Epidermal melanocyte (primary cell): ENCODE data around the gene TPBG.

Source experiments
- DNase-seq: peaks from one replicate; pipeline ENCODE4 v3.0.0; 2011; ENCODE audit warnings: low spot score; ENCODE audit not compliant: insufficient read length

Gene TPBG, protein sequence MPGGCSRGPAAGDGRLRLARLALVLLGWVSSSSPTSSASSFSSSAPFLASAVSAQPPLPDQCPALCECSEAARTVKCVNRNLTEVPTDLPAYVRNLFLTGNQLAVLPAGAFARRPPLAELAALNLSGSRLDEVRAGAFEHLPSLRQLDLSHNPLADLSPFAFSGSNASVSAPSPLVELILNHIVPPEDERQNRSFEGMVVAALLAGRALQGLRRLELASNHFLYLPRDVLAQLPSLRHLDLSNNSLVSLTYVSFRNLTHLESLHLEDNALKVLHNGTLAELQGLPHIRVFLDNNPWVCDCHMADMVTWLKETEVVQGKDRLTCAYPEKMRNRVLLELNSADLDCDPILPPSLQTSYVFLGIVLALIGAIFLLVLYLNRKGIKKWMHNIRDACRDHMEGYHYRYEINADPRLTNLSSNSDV

DNA sequence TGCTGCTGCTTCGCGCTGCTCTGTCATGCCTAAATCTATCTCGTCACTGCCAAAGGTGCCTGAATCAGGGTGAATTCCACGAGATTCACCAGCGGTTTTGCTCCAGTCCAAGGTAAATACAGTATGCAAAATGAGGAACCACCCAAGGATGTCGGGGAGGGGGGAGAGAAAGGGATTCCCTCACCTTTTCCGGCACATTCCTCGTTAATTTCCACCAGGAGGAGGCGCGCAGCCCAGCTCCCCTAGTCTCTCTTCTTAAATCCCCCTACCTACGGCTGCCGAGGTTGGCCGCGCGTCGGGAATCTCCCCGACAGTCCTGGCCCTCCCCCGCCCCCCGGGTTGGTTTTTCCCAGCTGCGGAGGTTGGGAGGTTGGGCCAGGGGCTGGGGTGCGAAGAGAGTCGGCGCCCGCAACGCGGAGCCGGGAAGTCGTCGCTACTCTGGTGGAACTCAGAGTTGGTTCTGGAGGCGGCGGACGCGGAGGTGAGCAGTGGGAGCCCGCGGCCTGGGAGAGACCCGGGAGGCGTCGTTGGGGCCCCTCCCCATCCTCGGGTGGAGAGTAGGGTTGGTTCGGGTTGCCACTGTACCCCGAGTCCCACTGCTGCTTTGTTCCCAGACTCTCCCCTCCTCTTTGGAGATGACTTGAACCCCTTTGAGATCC is at the start of gene TPBG:
TPBG (plus strand) TSS at position 390 of the 659 bp plus-strand sequence. CDS start 1,145 bp downstream, outside the sequence.
- DNase-seq, result peak; percentile 51

- no peak for DNase-seq
These were observed 41.2 kb upstream of the TPBG start for GRCh38 chr6:82322386-82322785.

- no peak for DNase-seq
These were observed 33.9 kb upstream of the TPBG start for GRCh38 chr6:82329766-82330165.

DNA sequence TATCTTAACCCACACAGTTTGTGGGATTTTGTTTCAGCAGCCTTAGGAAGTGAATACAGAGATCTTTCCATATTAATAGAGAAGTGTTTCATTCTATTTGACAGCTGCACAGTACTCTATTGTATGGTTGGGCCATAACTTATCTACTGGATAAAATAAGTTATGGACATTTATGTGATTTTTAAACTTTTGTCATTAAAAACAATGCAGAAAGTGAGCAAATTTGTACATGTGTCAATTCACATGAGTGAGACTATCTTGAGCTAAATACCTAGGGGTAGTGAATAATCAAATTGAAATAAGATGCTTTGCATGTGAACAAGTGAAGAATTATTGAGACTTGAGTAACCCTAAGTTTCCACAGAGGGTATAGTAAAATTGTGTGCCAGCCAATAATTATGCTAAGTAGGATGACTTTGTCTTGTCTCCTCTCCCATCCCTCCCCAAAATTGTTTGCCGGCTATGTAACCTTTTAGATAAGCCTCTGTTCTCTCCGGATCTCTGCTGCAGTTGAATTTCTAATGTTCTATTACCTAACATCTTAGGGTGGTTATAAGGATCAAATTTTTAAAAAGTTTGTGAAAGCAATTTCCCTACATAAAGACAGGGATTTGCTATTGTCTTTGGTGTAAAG is 33.3 kb upstream of the TPBG start:
- no peak for DNase-seq

- DNase-seq, result no peak
These were observed 32.4 kb upstream of the TPBG start for GRCh38 chr6:82331031-82331773.

DNA sequence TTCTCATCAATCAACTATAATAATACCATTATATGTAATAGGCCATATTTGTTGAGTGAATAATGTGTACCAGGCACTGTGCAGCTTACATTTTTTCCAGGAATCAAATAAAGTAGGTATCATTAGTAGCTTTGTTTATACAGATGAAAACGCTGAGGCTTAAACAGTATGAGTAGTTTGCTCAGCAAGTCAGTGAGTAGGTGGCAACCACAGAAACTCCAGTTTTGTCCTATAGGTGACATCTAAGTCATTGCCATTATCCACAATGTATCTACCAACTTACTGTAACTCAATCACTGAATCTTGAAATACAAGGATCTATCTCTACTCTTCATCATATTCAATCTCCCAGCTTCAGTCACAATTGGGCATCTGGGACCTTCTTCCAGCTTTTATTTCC is 29.8 kb upstream of the TPBG start:
- no peak for DNase-seq

GRCh38 chr6:82337688-82338257 is 25.8 kb upstream of the TPBG start:
- no peak for DNase-seq

DNA sequence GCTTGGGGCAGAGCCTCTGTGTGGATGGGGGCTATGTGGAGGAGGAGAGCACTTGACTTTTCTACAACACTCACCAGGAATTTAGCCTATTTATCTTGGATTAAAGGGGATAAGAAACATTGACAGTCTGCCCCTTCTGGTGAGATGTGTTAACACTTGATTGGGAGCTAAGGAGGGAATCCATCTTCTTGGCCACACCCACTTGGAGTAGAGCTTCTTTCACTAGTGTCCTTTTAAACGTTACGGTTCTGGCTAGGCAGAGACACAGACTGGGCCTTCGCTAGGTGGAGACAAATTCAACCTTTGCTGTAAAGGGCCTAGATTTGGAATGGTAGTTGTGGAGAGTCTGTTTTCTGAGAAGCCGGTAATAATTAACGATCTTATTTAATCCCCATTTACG is 15.5 kb upstream of the TPBG start:
- no peak for DNase-seq

DNA sequence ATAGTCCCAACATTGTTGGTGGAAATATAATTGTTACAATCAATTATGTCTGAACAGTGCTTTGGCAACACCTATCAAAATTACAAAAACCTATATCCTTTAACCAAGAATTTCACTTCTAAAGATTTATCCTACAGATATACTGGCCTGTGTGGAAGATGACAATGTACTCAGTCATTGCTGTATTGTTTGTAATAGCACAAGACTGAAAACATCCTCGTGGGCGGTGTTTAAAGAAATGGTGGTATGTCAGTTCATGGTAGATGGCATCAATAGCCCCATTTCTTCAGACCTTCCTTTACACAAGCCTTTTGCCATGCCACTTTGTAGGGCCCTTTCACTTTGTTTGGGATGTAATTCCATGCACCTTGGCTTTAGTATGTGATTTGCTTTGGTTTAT is 9.8 kb upstream of the TPBG start:
- no peak for DNase-seq

DNA sequence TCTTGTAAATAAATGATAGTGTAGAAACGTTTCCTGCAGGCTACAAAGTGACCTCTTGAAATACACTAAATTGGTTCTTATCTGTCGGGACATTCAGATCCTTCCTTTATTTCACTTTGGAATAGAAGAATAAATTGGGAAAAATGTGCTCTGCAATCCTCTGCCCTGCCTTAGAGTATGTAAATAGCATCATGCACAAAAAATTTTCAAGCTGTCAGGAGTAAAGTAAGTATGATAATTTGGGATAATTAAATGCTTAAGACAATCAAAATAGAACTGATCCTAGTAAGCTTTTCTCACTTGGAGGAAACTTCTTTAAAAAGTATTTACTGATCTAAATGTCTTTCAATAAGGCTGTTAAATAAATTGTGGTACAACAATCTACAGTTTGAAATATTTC is 3.1 kb upstream of the TPBG start:
- DNase-seq, result no peak

GRCh38 chr6:82361631-82362030 is 2.0 kb upstream of the TPBG start:
- no peak for DNase-seq

DNA sequence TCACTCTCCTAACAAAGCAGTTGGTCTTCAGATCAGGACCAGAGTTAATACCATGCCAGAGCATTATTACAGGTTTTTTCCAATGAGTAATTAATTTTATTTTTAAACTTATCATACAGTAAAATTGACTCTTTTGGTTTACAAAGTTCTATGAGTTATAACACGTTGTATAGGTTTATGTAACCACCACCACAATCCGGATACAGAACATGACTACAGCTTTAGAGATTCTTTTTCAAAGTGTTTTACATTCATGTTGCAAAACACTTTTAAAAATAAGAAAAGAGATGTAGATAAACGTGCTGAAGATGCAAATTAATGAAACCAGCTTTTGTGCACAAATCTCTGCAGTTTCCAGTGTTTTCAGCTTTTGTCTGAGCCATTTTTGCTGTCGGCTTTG is 1.5 kb upstream of the TPBG start:
- DNase-seq, result no peak

- DNase-seq, result no peak
These were observed 664 bp upstream of the TPBG start for GRCh38 chr6:82362878-82363427.

DNA sequence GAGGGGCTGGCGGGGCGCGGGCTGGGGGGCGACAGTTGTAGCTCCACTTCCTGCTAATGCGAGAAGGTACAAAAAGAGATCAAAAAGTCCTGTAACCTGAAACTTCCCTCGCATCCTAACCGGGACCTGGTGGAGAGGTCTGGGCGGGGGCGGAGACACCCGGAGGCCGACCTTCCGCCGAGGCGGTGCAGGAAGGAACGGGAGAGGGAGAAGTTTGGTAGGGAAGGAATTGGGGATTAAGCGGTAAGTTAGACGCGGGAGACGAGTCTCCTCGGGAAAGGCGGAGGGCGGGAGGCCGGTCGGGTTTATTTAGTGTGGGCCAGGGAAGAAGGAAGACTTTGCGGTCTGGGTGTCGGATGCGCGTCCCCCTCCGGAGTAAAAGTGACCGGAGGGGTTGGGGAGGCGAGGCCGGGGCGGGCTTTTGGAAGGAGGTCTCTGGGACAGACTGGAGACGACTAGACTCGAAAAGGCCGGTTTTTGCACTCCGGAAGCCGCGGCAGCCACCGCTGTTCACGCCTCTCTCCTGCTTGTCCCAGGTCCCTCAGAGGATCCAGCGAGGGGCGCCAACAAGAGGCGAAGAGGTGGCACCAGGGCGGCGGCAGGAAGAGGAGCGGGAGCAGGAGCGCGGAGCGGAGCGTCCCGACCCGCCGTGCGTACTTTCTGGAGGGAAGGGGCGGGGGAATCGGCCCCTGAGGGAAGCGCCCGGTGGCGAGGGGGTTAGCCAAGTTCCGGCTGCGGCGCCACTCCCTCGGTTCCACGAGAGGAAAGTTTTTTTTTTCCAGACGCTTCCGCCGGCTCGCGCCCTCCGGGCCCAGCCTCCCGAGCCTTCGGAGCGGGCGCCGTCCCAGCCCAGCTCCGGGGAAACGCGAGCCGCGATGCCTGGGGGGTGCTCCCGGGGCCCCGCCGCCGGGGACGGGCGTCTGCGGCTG is 734 bp downstream of the TPBG start:
- DNase-seq, result peak; percentile 25

DNA sequence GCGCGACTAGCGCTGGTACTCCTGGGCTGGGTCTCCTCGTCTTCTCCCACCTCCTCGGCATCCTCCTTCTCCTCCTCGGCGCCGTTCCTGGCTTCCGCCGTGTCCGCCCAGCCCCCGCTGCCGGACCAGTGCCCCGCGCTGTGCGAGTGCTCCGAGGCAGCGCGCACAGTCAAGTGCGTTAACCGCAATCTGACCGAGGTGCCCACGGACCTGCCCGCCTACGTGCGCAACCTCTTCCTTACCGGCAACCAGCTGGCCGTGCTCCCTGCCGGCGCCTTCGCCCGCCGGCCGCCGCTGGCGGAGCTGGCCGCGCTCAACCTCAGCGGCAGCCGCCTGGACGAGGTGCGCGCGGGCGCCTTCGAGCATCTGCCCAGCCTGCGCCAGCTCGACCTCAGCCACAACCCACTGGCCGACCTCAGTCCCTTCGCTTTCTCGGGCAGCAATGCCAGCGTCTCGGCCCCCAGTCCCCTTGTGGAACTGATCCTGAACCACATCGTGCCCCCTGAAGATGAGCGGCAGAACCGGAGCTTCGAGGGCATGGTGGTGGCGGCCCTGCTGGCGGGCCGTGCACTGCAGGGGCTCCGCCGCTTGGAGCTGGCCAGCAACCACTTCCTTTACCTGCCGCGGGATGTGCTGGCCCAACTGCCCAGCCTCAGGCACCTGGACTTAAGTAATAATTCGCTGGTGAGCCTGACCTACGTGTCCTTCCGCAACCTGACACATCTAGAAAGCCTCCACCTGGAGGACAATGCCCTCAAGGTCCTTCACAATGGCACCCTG is 1.6 kb downstream of the TPBG start:
- DNase-seq, result no peak

GRCh38 chr6:82367704-82368103 is 4.1 kb downstream of the TPBG start:
- DNase-seq, result no peak

DNA sequence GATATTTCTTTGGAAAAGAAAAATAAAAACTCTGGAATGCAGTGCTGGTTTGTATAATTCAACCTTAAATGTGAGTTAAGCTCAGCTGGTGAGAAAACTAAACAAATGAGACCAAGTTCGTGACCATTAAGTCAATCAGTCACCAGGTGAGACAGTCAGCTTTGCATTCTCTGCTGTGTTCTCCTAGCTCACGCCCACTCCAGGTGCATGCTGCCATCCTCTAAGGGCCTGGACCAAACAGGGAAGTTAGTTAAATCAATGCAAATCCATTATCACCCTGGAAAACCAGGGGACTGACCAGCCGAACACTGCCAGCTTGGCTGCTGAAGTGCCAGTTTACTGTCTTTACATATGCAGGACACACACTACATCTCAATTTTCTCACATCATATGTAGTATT is 7.2 kb downstream of the TPBG start:
- DNase-seq, result no peak

GRCh38 chr6:82371799-82372546 is 8.4 kb downstream of the TPBG start:
- DNase-seq, result no peak

GRCh38 chr6:82372656-82373055 is 9.0 kb downstream of the TPBG start:
- no peak for DNase-seq
